GM18499 (cell line): ENCODE measurements around the gene MARS1.
"Not testable (repeated sequence)": the region's sequence is repeated elsewhere in the genome, so short reads cannot be mapped to it uniquely, and the experiment has no call there.

Experiments
- ATAC-seq: cut with Tn5 transposase; IDR thresholded peaks from one replicate; pipeline ENCODE4 v1.9.1; 2021; ENCODE audit warnings: moderate number of reproducible peaks; ENCODE audit not compliant: insufficient read depth, unreplicated experiment

Gene MARS1

GRCh38 chr12:57489157-57489641, 1.3 kb downstream of the MARS1 start:
- no peak for ATAC-seq

- ATAC-seq = no peak
Observed at GRCh38 chr12:57490126-57490525, 2.3 kb downstream of the MARS1 start.

GRCh38 chr12:57491393-57492280, 3.8 kb downstream of the MARS1 start:
- ATAC-seq = no peak

- ATAC-seq = not testable (repeated sequence)
Observed at GRCh38 chr12:57495051-57495701, 7.3 kb downstream of the MARS1 start.

- no peak for ATAC-seq
Observed at GRCh38 chr12:57496822-57497221, 9.0 kb downstream of the MARS1 start.

- no peak for ATAC-seq
Observed at GRCh38 chr12:57497223-57498131, 9.6 kb downstream of the MARS1 start.

- no peak for ATAC-seq
Observed at GRCh38 chr12:57498132-57498502, 10.2 kb downstream of the MARS1 start.

- ATAC-seq = no peak
Observed at GRCh38 chr12:57498571-57498970, 10.7 kb downstream of the MARS1 start.

GRCh38 chr12:57500213-57500612, 12.3 kb downstream of the MARS1 start:
- no peak for ATAC-seq

GRCh38 chr12:57502311-57502969, 14.6 kb downstream of the MARS1 start:
- ATAC-seq = not testable (repeated sequence)

- ATAC-seq = not testable (repeated sequence)
Observed at GRCh38 chr12:57506541-57506940, 18.7 kb downstream of the MARS1 start.

GRCh38 chr12:57507796-57508195, 19.9 kb downstream of the MARS1 start:
- not testable (repeated sequence) for ATAC-seq

GRCh38 chr12:57511161-57511560, 23.3 kb downstream of the MARS1 start:
- no peak for ATAC-seq

- ATAC-seq = no peak
Observed at GRCh38 chr12:57511588-57512325, 23.9 kb downstream of the MARS1 start.

- no peak for ATAC-seq
Observed at GRCh38 chr12:57512665-57513064, 24.8 kb downstream of the MARS1 start.

- no peak for ATAC-seq
Observed at GRCh38 chr12:57513266-57513665, 25.4 kb downstream of the MARS1 start.

GRCh38 chr12:57513677-57514076, 25.8 kb downstream of the MARS1 start:
- ATAC-seq = not testable (repeated sequence)

- ATAC-seq = not testable (repeated sequence)
Observed at GRCh38 chr12:57514246-57514645, 26.4 kb downstream of the MARS1 start.

GRCh38 chr12:57514720-57515407, 27.0 kb downstream of the MARS1 start:
- ATAC-seq = no peak
